GM18517 (cell line): Measurements from ENCODE around the gene LIPE.
"Not testable (repeated sequence)": the region's sequence is repeated elsewhere in the genome, so short reads cannot be mapped to it uniquely, and the experiment has no call there.

ENCODE experiments used
- ATAC-seq: cut with Tn5 transposase; IDR thresholded peaks from one replicate; pipeline ENCODE4 v1.9.1; 2021; ENCODE audit warnings: mild to moderate bottlenecking, moderate library complexity; ENCODE audit not compliant: unreplicated experiment

LIPE gene

GRCh38 chr19:42427313-42427712, at the start of gene LIPE:
LIPE (minus strand) TSS chr19:42427388; CDS start chr19:42427149, 239 bp downstream.
- no peak for ATAC-seq

GRCh38 chr19:42475366-42475765, 48.2 kb upstream of the LIPE start:
- ATAC-seq: no peak

DNA sequence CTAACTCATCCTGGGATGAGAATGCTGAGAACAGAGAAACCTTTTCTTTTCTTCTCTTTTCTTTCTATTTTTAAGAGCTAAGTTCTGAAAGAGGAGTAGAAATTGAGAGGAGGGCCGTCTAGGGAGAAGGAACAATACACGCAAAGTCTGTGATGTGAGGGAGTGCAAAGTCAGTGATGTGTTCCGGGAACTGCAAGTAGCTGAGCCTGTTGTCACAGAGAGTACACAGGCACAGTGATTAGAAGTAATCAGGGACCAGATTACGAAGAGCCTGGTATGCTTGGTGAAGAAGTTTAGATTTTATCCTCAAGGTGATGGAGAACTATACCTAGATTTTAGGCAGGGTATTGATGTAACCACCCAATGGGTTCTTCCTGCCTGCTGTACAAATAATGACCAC, 47.6 kb upstream of the LIPE start:
- ATAC-seq: no peak

DNA sequence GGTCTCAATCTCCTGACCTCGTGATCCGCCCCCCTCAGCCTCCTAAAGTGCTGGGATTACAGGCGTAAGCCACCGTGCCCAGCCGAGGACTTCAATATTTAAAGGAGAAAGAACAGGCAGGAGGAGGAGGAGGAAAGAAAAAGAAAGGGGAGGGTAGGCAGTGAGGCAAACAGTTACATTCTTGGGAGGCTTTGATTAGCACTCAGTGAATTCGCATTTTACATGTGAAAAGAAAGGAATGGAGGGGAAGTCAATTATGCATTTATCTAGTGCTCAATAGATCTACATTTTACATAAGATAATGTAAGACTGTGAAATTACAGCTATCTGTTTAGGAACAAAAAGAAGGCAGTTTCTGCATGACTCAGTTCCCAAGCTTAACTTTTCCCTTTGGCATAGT, 46.5 kb upstream of the LIPE start:
- no peak for ATAC-seq

- ATAC-seq: no peak
Measured at GRCh38 chr19:42472402-42473147, 45.4 kb upstream of the LIPE start.

DNA sequence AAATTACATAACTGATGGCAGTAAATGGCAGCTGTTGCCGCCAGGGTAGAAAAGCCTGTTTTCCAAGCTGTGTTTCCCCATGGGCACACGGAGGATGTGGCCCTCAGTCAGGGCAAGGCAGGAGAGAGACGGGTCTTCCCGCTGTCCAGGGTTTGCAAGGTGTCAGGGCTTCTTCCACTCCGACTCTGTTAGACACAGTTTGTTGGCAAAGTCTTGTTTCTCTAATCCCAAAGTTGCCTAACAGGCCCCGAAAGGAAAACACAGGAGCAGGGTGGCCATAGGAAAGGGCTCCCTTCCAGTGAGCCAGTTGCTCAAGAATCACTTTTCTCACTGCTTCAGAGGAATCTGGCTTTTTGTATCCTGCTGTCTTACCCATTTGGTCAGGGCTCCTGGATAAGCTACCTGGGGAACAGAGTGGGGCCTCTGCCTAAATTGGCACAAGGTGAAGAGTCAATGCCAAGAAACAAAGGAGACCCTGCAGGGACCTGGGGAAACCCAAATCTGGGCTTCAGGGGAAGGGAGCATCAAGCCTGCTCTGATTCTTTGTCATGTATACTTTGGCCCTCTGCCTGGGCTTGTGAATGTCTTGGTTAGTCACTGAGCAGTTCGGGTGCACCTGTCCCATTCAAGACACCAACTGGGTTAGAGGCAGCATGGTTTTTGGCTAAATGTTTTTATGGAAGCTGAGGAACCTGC, 44.5 kb upstream of the LIPE start:
- no peak for ATAC-seq

DNA sequence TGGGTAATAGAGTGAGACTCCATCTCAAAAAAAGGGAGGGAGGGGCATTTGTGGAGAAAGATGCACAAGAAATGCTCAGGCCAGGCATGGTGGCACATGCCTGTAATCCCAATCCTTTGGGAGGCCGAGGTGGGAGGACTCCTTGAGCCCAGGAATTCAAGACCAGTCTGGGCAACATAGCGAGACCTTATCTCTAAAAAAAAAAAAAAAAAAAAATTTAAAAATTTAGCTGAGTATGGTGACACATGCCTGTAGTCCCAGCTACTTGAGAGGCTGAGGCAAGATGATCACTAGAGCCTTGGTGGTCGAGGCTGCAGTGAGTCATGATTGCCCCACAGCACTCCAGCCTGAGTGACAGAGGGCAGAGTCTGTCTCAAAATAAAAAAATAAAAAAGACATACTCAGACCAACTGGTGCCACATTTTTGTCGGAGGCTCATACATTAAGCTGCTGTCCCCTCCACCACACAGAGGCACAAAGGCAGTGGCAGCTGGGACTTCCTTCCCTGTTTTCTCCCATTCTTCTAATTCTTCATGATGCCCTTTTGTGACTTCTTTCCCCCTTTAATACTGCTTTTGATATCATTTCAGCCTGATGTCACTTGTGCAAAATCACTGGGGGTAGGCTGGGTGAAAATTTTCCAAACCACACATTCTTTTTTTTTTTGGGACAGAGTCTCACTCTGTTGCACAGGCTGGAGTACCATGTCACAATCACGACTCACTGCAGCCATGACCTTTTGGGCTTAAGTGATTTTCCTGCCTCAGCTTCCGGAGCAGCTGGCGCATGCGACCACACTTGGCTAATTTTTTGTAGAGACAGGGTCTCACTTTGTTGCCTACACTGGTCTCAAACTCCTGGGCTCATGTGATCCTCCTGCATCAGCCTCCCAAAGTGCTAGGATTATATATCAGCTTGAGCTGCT, 42.4 kb upstream of the LIPE start:
- no peak for ATAC-seq

- no peak for ATAC-seq
Measured at GRCh38 chr19:42468273-42468796, 41.1 kb upstream of the LIPE start.

DNA sequence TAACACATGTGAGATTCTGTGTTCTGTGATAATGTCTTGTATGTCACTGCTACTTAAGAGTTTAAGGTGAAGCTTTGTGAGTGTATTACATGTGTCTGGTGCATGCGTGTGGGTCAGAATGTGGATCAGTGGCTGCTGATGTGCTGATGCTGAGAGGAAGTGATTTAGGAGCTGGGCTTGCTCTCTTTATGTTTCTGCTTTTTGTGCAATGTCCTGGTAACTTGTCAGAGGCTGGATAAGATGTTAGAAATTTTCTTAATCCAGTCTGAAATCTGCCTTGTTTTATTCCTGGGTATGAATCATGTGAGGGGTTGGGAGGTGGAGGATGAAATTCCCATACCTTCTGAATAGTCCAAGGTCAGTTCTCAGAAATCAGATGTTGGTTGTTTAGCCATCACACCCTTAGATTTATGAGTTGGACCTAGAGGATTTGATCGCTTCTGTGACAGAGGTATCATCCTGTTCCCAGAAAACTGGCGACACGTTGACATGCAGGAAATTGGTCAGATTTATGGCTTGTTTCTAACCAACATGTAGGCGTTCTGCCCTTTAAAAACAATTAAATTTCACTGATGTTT, 40.1 kb upstream of the LIPE start:
- no peak for ATAC-seq

DNA sequence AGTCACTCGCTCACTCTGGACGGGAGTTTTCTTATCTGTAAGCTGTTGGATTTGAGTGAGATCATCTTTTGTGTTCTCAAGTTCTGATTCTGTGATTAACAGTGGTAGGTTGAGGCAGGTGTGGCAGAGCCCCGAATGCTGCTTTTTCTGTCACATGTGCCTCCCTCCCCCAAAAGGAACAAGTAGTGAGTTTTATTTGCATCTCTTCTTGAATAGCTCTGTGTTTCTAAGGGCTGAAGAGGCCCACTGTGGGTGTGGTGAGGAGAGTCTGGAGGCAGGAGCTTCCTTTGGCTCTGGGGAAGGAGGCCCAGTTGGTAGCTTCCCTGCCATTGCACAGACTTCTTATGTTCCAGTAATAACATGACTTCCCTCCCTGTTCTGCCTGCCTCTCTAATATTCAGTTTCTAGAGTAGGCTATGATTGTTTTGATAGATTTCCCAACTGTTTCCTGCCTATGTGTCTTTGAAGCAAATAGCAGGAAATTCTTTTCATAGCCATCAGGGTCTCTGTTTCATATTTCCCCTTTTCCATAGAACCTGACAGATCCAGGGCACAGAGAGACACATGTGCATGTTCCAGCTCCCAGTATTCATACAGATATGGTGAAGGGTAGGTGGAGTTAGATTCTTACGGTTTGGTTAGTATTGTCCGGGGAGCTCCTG, 39.5 kb upstream of the LIPE start:
- no peak for ATAC-seq

DNA sequence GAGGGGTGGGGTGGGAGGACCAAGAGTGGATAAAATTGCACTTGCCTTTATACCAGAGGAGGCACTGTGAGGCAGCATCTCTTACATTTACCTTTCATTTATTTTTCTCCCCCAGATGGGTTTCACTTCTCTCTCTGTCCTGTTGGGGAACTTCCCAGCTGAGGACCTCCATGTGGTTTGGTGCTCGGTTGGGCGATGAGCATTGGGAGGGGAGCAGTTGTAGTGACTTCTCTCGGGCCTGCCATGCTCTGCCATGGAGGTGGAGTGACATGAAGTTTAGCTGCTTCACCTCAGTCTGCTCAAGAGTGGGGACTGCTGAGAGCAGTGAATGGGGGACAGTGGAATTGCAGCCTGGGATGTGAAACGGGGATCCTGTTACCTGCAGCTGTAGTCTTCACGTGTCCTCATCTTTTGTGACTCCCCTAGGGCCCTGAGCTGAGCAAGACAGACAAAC, 38.7 kb upstream of the LIPE start:
- ATAC-seq: peak; percentile 77

DNA sequence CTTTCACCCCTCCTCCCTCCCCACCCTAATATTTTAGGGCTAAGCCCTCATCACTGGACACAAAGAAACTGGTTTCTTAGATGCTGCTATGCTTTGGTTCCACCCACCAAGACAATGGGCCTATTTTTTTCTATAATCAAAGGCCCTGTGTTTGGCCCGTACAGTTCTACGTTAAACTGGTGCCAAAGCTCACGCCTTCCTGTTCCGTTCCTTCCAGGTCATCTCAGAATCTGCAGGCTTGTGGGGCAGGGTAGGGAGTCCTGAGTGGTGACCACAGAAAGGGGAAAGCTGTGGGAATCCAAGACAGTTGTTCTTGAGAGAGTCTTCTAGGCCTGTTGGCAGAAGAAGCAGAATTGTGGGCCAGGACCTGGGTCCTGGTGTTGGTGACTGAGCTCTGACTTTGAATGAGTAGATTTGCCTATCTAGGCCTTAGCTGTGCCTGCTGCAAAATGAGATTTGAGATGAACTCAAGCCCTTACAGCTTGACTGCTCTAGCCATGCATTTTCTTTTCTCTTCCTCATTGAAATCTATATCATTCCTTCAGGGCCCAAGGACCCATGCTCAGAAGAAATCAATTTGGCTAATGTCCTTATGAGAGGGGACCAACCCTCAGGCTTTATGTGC, 34.6 kb upstream of the LIPE start:
- ATAC-seq: no peak

- not testable (repeated sequence) for ATAC-seq
Measured at GRCh38 chr19:42461231-42461630, 34.0 kb upstream of the LIPE start.

GRCh38 chr19:42459926-42460325, 32.7 kb upstream of the LIPE start:
- no peak for ATAC-seq

GRCh38 chr19:42455621-42456081, 28.5 kb upstream of the LIPE start:
- ATAC-seq: no peak

DNA sequence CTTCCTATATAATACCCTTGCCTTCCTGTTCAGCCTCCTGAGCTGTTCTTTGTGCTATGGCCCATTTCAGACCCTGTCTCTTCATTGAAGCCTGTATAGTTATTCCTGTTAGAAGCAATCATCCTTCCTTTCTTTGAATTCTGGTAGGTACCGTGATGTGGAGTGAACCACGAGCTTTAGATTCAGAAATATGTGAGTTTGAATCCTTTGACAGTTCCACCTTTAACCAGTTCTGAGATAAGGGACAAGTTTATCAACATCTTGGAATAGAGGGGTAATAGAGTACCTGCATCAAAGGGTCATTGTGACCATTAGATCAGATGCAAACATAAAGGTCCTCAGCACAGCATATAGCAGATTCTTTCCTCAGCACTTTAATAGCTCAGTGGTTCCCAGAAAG, 27.9 kb upstream of the LIPE start:
- ATAC-seq: no peak

GRCh38 chr19:42452590-42452989, 25.4 kb upstream of the LIPE start:
- no peak for ATAC-seq

DNA sequence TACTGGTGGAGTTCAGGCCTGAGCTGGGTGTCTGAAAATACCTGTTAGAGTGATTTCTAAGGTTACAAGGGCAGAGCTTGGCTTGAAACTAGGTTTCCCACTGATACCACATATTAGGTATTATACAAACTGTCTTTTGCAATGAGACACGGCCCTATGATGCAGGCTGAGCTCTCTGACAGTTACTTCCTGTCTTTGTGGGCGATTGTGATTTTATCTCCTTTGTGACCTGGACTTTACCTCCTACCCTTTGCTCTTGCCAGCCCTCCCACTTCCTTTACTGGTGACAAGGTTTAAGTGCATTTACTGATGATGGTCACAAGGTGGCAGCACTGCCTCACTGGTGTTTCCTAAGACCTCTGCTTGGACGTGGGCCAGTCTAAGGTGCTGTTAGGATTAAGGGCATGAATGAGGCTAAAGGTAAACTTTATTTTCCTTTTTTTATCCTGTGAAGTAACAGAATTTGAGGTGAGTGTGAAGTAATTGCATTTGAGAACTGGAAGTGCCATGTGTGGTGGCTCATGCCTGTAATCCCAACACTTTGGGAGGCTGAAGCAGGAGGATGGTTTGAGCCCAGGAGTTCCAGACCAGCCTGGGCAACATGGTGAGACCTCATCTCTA, 23.2 kb upstream of the LIPE start:
- ATAC-seq: peak; percentile 84

DNA sequence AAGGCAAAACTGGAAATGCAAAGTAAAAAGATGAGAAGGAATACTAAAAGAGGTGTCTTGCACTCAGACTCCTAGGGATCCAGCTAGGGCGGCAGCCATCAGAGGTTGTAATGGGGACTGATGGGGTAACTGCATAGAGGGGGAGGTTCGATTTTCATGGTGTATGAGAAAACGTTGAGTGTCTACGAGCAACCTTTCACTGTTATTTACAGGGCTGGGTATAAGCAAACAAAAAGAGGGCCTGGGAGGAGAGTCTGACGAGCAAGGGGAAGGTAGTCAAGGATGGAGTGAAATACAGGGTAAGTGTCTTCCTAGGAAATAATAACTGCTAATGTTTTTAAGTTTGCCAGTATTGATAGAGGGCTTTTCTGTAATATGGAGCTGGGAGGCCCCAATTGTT, 21.1 kb upstream of the LIPE start:
- ATAC-seq: not testable (repeated sequence)
